CD4-positive, alpha-beta T cell (primary cell): Measurements from ENCODE around the gene ARID1B. TPM values are rescaled to one million over a fixed set of nuclear protein-coding genes. Genes with fewer than 3 reads are reported as not detected.

ENCODE experiments used
- ATAC-seq: fragments of 200-7000 bp; cut with Tn5 transposase; one replicate; pipeline ENCODE4 v1.10.0; 2022; ENCODE audit warnings: mild to moderate bottlenecking; ENCODE audit not compliant: poor library complexity
- CTCF ChIA-PET: fragments of 350-600 bp; sonication (Branson Sonifier 250); formaldehyde crosslinking; loops from one replicate; lab custom pipeline; 2021; ENCODE audit warnings: antibody characterized with exemption, inconsistent platforms; lab: Charles Lee
- POLR2A ChIA-PET: fragments of 350-600 bp; sonication (Branson Sonifier 250); formaldehyde crosslinking; loops from one replicate; lab custom pipeline; 2021; ENCODE audit warnings: antibody characterized with exemption, inconsistent platforms; lab: Charles Lee
- DNase-seq, 14 experiments: peaks; one replicate each; pipeline ENCODE4 v3.0.0-alpha.2; 2013 to 2020; ENCODE audit warnings: mixed read lengths in 2 of 14
- H3K27ac ChIP-seq, 2 donors: one replicate each; pipeline versions ENCODE4 v1.5.1 to v1.7.0; 2013; ENCODE audit warnings: low read length in 2 of 2, low read depth in 1 of 2, mild to moderate bottlenecking in 1 of 2
- H3K27me3 ChIP-seq, 2 experiments: 1 replicate in 1 of 2; 2 replicates in 1 of 2; pipeline versions ENCODE4 v1.6.1 to v1.7.0; 2013; ENCODE audit warnings: low read length in 2 of 2, control low read depth in 1 of 2, mild to moderate bottlenecking in 1 of 2, moderate library complexity in 1 of 2; ENCODE audit not compliant: insufficient read depth in 2 of 2, control insufficient read depth in 1 of 2
- H3K36me3 ChIP-seq: one replicate; pipeline ENCODE4 v1.6.1; 2013; ENCODE audit warnings: low read length, control low read depth; ENCODE audit not compliant: insufficient read depth
- H3K4me1 ChIP-seq: one replicate; pipeline ENCODE4 v1.6.1; 2013; ENCODE audit warnings: low read length, control low read depth; ENCODE audit not compliant: insufficient read depth
- H3K4me3 ChIP-seq: one replicate; pipeline ENCODE4 v1.5.1; 2013; ENCODE audit warnings: mild to moderate bottlenecking, low read length, moderate library complexity
- H3K9me3 ChIP-seq, 2 experiments: 1 replicate in 1 of 2; 2 replicates in 1 of 2; pipeline versions ENCODE4 v1.6.1 to v1.7.0; 2013; ENCODE audit warnings: low read length in 2 of 2, mild to moderate bottlenecking in 2 of 2, control low read depth in 1 of 2, moderate library complexity in 1 of 2; ENCODE audit not compliant: control insufficient read depth in 1 of 2, insufficient read depth in 1 of 2
- H3K27ac Mint-ChIP-seq: one replicate; pipeline ENCODE4 v1.8.0; 2020; ENCODE audit warnings: mixed read lengths
- H3K27me3 Mint-ChIP-seq: one replicate; pipeline ENCODE4 v1.8.0; 2021; ENCODE audit warnings: mixed read lengths
- H3K36me3 Mint-ChIP-seq: one replicate; pipeline ENCODE4 v1.8.0; 2021; ENCODE audit warnings: low read depth, mixed read lengths
- H3K4me1 Mint-ChIP-seq: one replicate; pipeline ENCODE4 v1.8.0; 2021; ENCODE audit warnings: low read depth, mixed read lengths
- H3K4me3 Mint-ChIP-seq: one replicate; pipeline ENCODE4 v1.8.0; 2020; ENCODE audit warnings: mild to moderate bottlenecking, mixed read lengths
- H3K9me3 Mint-ChIP-seq: one replicate; pipeline ENCODE4 v1.8.0; 2020; ENCODE audit warnings: mixed read lengths
- CTCF ChIP-seq: fragments of 200-600 bp; IDR thresholded peaks from one replicate; pipeline ENCODE4 v1.8.0; 2022; ENCODE audit warnings: antibody characterized with exemption, mild to moderate bottlenecking
- intact Hi-C, 2 experiments: fragments of 100-400 bp; cut with DNase I in 1 of 2; cut with micrococcal nuclease in 1 of 2; formaldehyde crosslinking; loops; one replicate each; pipeline versions ENCODE4 v1.15.1 to v1.9.0; 2023 to 2025; cut with DNase I, micrococcal nuclease
- total RNA-seq, 174 experiments: library from RNA in 2 of 174; stranded (reverse) in 2 of 174; gene quantifications; one replicate each; pipeline ENCODE4 v1.2.3 and lab custom pipeline; 2021 to 2026

The ARID1B gene
- total RNA-seq, 2 experiments from 2014 or later: 120 to 125 TPM

DNA sequence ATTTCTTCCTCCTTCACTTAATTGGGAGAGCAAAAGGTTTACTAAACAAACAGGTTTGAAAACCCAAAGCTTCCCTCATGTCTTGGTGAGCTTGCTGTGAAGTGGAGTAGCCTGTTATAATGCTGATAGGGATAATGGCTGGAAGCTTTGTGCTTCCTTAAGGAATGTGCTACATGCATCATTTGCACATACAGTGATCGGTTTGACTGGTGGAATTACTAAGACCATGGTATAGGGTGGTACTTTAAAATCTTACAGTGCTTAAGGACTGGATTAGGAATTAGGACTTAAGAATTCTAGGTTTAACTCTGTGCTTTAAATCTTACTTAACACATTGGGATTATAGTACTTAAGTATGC lies 75.7 kb downstream of the ARID1B start:
- peaks cover 40% of the 10 kb centered on the region for H3K4me1 ChIP-seq
- Mint-ChIP-seq H3K4me1 (peaks cover 97% of the 10 kb centered on the region), H3K27ac (no peak overlapping the region), H3K4me3 (no peak overlapping the region), H3K27me3 (no peaks in the 10 kb centered on the region), H3K36me3 (no peaks in the 10 kb centered on the region), H3K9me3 (no peaks in the 10 kb centered on the region)
- no peaks in the 10 kb centered on the region for H3K36me3 ChIP-seq
- H3K27me3 ChIP-seq: no peaks in the 10 kb centered on the region
- TF ChIP-seq CTCF: no peak
- ChIA-PET CTCF (no interaction called here), POLR2A (no interaction called here)
- no peaks in the 10 kb centered on the region for H3K9me3 ChIP-seq
- ATAC-seq: no peak
- no peak overlapping the region for H3K27ac ChIP-seq
- DNase-seq: no peak
- H3K4me3 ChIP-seq: no peak overlapping the region
- intact Hi-C loops: no loop called here

- Mint-ChIP-seq H3K9me3 (no peaks in the 10 kb centered on the region), H3K27me3 (no peaks in the 10 kb centered on the region), H3K27ac (no peak overlapping the region), H3K36me3 (no peaks in the 10 kb centered on the region), H3K4me3 (no peak overlapping the region), H3K4me1 (peaks cover 95% of the 10 kb centered on the region)
- H3K4me1 ChIP-seq: peaks cover 46% of the 10 kb centered on the region
- no peaks in the 10 kb centered on the region for H3K9me3 ChIP-seq
- no peak for TF ChIP-seq CTCF
- H3K36me3 ChIP-seq: no peaks in the 10 kb centered on the region
- intact Hi-C loops: no loop called here
- H3K4me3 ChIP-seq: no peak overlapping the region
- H3K27ac ChIP-seq: no peak overlapping the region
- no peak for ATAC-seq
- no peak for DNase-seq
- no peaks in the 10 kb centered on the region for H3K27me3 ChIP-seq
- ChIA-PET CTCF (no interaction called here), POLR2A (no interaction called here)
These were observed 76.6 kb downstream of the ARID1B start for GRCh38 chr6:156853733-156854132.

GRCh38 chr6:156854466-156855161 lies 77.4 kb downstream of the ARID1B start:
- Mint-ChIP-seq H3K27ac (no peak overlapping the region), H3K4me1 (peaks cover 93% of the 10 kb centered on the region), H3K36me3 (no peaks in the 10 kb centered on the region), H3K4me3 (no peak overlapping the region), H3K9me3 (no peaks in the 10 kb centered on the region), H3K27me3 (no peaks in the 10 kb centered on the region)
- no peak overlapping the region for H3K27ac ChIP-seq
- no peak for TF ChIP-seq CTCF
- intact Hi-C loops: no loop called here
- H3K4me3 ChIP-seq: no peak overlapping the region
- no peaks in the 10 kb centered on the region for H3K36me3 ChIP-seq
- POLR2A ChIA-PET: interaction anchor here (1.0 kb wide), 1 partner anchor 30 kb away, joined by 3 read pairs; no protein-coding TSS in a partner anchor
- H3K27me3 ChIP-seq: no peaks in the 10 kb centered on the region
- CTCF ChIA-PET: no interaction called here
- H3K4me1 ChIP-seq: peaks cover 51% of the 10 kb centered on the region
- no peaks in the 10 kb centered on the region for H3K9me3 ChIP-seq
- ATAC-seq: no peak
- DNase-seq: no peak
